GM12874 (cell line): Measurements from ENCODE around the gene KCTD12.

Source experiments
- CTCF ChIP-seq: IDR thresholded peaks from 2 replicates; pipeline ENCODE4 v1.5.1; 2011; ENCODE audit warnings: low read depth, mild to moderate bottlenecking, control low read depth, low read length, moderate library complexity; ENCODE audit not compliant: insufficient read depth

Gene KCTD12

GRCh38 chr13:76853481-76853880 lies 32.7 kb downstream of the KCTD12 start:
- no peak for TF ChIP-seq CTCF

GRCh38 chr13:76852986-76853385 lies 33.2 kb downstream of the KCTD12 start:
- no peak for TF ChIP-seq CTCF

GRCh38 chr13:76851961-76852360 lies 34.2 kb downstream of the KCTD12 start:
- no peak for TF ChIP-seq CTCF

GRCh38 chr13:76849493-76849892 lies 36.7 kb downstream of the KCTD12 start:
- no peak for TF ChIP-seq CTCF

GRCh38 chr13:76848596-76848995 lies 37.6 kb downstream of the KCTD12 start:
- no peak for TF ChIP-seq CTCF

- no peak for TF ChIP-seq CTCF
Measured at GRCh38 chr13:76846363-76846762, 39.8 kb downstream of the KCTD12 start.

- TF ChIP-seq CTCF: no peak
Measured at GRCh38 chr13:76845865-76846264, 40.3 kb downstream of the KCTD12 start.

- TF ChIP-seq CTCF: no peak
Measured at GRCh38 chr13:76845367-76845766, 40.8 kb downstream of the KCTD12 start.
